Peyer's patch (tissue), 4 donors: ENCODE results near the gene PGM5. TPM values are rescaled to one million over a fixed set of nuclear protein-coding genes. Genes with fewer than 3 reads are reported as not detected.

Source experiments
- DNase-seq, 3 donors: peaks; one replicate each; pipeline ENCODE4 v3.0.0-alpha.2; 2017 to 2019
- H3K27ac ChIP-seq, 4 donors: fragments of 200-600 bp; sonication (generic); one replicate each; pipeline ENCODE4 v1.5.1; 2016 to 2019
- H3K27me3 ChIP-seq, 2 donors: fragments of 200-600 bp; sonication (generic); one replicate each; pipeline ENCODE4 v1.5.1; 2019
- H3K36me3 ChIP-seq, 3 donors: fragments of 200-600 bp; sonication (generic); one replicate each; pipeline ENCODE4 v1.5.1; 2016 to 2019
- H3K4me1 ChIP-seq, 4 donors: fragments of 200-600 bp; sonication (generic); one replicate each; pipeline ENCODE4 v1.5.1; 2016 to 2019
- H3K4me3 ChIP-seq, 4 donors: fragments of 200-600 bp; sonication (generic); 1 replicate in 3 of 4; 2 replicates in 1 of 4; pipeline ENCODE4 v1.5.1; 2016 to 2019; ENCODE audit warnings: mild to moderate bottlenecking in 1 of 4
- H3K9me3 ChIP-seq, 4 donors: fragments of 200-600 bp; sonication (generic); one replicate each; pipeline ENCODE4 v1.5.1; 2016 to 2019; ENCODE audit warnings: mild to moderate bottlenecking in 1 of 4
- CTCF ChIP-seq, 6 experiments: fragments of 450-650 bp in 4 of 6; fragments of 200-600 bp in 2 of 6; sonication (generic) in 1 of 6; IDR thresholded peaks; one replicate each; pipeline ENCODE4 v1.5.1; 2017 to 2019; ENCODE audit warnings: antibody characterized with exemption in 6 of 6, mild to moderate bottlenecking in 3 of 6, moderate library complexity in 1 of 6
- POLR2A ChIP-seq, 2 donors: fragments of 450-650 bp; IDR thresholded peaks; one replicate each; pipeline ENCODE4 v1.5.1; 2017; ENCODE audit warnings: antibody characterized with exemption in 2 of 2, mild to moderate bottlenecking in 2 of 2, moderate library complexity in 2 of 2
- total RNA-seq, 4 donors: library from RNA; depleted of rRNA; stranded (reverse); fragments of >200 nt; gene quantifications; one replicate each; pipeline ENCODE4 v1.1.0, GENCODE V29; 2016

PGM5 gene
- total RNA-seq, 4 donors from 2014 or later, result 7.5 to 30.5 (median 23.6) TPM

- Histone ChIP-seq H3K36me3 (no peaks in the 10 kb centered on the region), H3K27ac (peak overlapping the region in 1 of 4 donors; percentile 29), H3K9me3 (no peaks in the 10 kb centered on the region), H3K27me3 (no peaks in the 10 kb centered on the region), H3K4me1 (no peaks in the 10 kb centered on the region), H3K4me3 (no peak overlapping the region)
- no peak for DNase-seq
- TF ChIP-seq CTCF (IDR thresholded peaks at IDR 0.05) (no peak), POLR2A (IDR thresholded peaks at IDR 0.05) (no peak)
Measured at GRCh38 chr9:68492806-68493205, 136.4 kb downstream of the PGM5 start.

GRCh38 chr9:68493541-68493940 lies 137.1 kb downstream of the PGM5 start:
- Histone ChIP-seq H3K36me3 (no peaks in the 10 kb centered on the region), H3K4me3 (no peak overlapping the region), H3K27me3 (no peaks in the 10 kb centered on the region), H3K27ac (peak overlapping the region in 1 of 4 donors; percentile 29), H3K4me1 (no peaks in the 10 kb centered on the region), H3K9me3 (no peaks in the 10 kb centered on the region)
- no peak for DNase-seq
- no peak for TF ChIP-seq CTCF (IDR thresholded peaks at IDR 0.05)
- no peak for TF ChIP-seq POLR2A (IDR thresholded peaks at IDR 0.05)

- Histone ChIP-seq H3K9me3 (no peaks in the 10 kb centered on the region), H3K27me3 (no peaks in the 10 kb centered on the region), H3K27ac (peak overlapping the region in 1 of 4 donors; percentile 29), H3K4me1 (no peaks in the 10 kb centered on the region), H3K36me3 (peaks cover 0 to 3% (median 0%) of the 10 kb centered on the region in 3 donors), H3K4me3 (no peak overlapping the region)
- no peak for DNase-seq
- TF ChIP-seq POLR2A (IDR thresholded peaks at IDR 0.05) (no peak), CTCF (IDR thresholded peaks at IDR 0.05) (no peak)
Measured at GRCh38 chr9:68493958-68494577, 137.7 kb downstream of the PGM5 start.

DNA sequence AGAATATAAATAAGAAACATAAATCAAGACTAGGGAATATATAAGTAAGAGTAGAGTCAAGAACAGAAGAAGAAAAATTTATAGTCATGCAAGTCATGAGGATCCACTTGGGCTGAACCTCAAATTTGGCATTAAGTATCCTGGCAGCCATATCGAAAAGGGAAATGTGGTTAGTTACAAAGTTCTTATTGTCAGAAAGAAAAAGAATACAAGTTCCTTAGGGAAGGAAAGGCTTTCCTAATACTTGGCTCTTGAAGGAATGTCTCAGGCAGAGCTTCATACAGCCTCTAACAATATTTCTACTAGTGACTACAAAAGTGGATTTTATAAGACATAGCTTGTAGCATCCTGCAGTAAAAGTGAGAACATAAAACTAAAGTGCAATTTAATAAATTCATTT lies 138.8 kb downstream of the PGM5 start:
- H3K27ac ChIP-seq, result no peak overlapping the region

GRCh38 chr9:68496356-68496755 lies 139.9 kb downstream of the PGM5 start:
- TF ChIP-seq POLR2A (IDR thresholded peaks at IDR 0.05) (no peak), CTCF (IDR thresholded peaks at IDR 0.05) (no peak)
- Histone ChIP-seq H3K27me3 (no peaks in the 10 kb centered on the region), H3K27ac (no peak overlapping the region), H3K4me3 (no peak overlapping the region), H3K4me1 (no peaks in the 10 kb centered on the region), H3K36me3 (peaks cover 0 to 4% (median 0%) of the 10 kb centered on the region in 3 donors), H3K9me3 (no peaks in the 10 kb centered on the region)
- DNase-seq, result no peak

More for the DNA sequence above, 138.8 kb downstream of the PGM5 start:
- H3K4me1 ChIP-seq, result no peaks in the 10 kb centered on the region
- no peaks in the 10 kb centered on the region for H3K9me3 ChIP-seq
- peaks cover 0 to 4% (median 0%) of the 10 kb centered on the region in 3 donors for H3K36me3 ChIP-seq
- H3K27me3 ChIP-seq, result no peaks in the 10 kb centered on the region
- TF ChIP-seq POLR2A (IDR thresholded peaks at IDR 0.05) (no peak), CTCF (IDR thresholded peaks at IDR 0.05) (no peak)
- no peak for DNase-seq
- H3K4me3 ChIP-seq, result no peak overlapping the region
